ENCODE data around the gene NFIA.
"Not testable (repeated sequence)": the region's sequence is repeated elsewhere in the genome, so short reads cannot be mapped to it uniquely, and the experiment has no call there.

NFIA gene

GRCh38 chr1:61447106-61447967 is 365.0 kb downstream of the NFIA start:
- no peak for DNase-seq

GRCh38 chr1:61447968-61448430 is 365.6 kb downstream of the NFIA start:
- DNase-seq = no peak

- no peak for DNase-seq
Observed at GRCh38 chr1:61448914-61449313, 366.6 kb downstream of the NFIA start.

- no peak for DNase-seq
Observed at GRCh38 chr1:61449410-61449809, 367.0 kb downstream of the NFIA start.

GRCh38 chr1:61450454-61450853 is 368.1 kb downstream of the NFIA start:
- no peak for DNase-seq

GRCh38 chr1:61450872-61451571 is 368.7 kb downstream of the NFIA start:
- no peak for DNase-seq

GRCh38 chr1:61451572-61451968 is 369.2 kb downstream of the NFIA start:
- DNase-seq = no peak

- DNase-seq = no peak
Observed at GRCh38 chr1:61452176-61453035, 370.0 kb downstream of the NFIA start.

- peak; percentile 21 to 58 (median 52) for DNase-seq
Observed at GRCh38 chr1:61453111-61453961, 371.0 kb downstream of the NFIA start.

- no peak for DNase-seq
Observed at GRCh38 chr1:61455400-61455799, 373.0 kb downstream of the NFIA start.

GRCh38 chr1:61457526-61458040 is 375.2 kb downstream of the NFIA start:
- DNase-seq = no peak

GRCh38 chr1:61459345-61459744 is 377.0 kb downstream of the NFIA start:
- no peak for DNase-seq

- DNase-seq = no peak
Observed at GRCh38 chr1:61460191-61460590, 377.8 kb downstream of the NFIA start.

- no peak for DNase-seq
Observed at GRCh38 chr1:61461406-61462384, 379.3 kb downstream of the NFIA start.

GRCh38 chr1:61462628-61463027 is 380.3 kb downstream of the NFIA start:
- DNase-seq = no peak

- no peak for DNase-seq
Observed at GRCh38 chr1:61463220-61463619, 380.9 kb downstream of the NFIA start.

- DNase-seq = not testable (repeated sequence)
Observed at GRCh38 chr1:61467836-61468235, 385.5 kb downstream of the NFIA start.

- no peak for DNase-seq
Observed at GRCh38 chr1:61469365-61469764, 387.0 kb downstream of the NFIA start.

GRCh38 chr1:61472876-61473275 is 390.5 kb downstream of the NFIA start:
- no peak for DNase-seq

- DNase-seq = no peak
Observed at GRCh38 chr1:61474269-61474817, 392.0 kb downstream of the NFIA start.

Measured in stimulated activated naive CD4-positive, alpha-beta T cell (primary cell).